NCI-H1694 (cell line): Measurements from ENCODE around the gene SLC22A31.

ENCODE experiments used
- DNase-seq: peaks from one replicate; lab custom pipeline; 2025; lab: John Stamatoyannopoulos, UW

SLC22A31 gene

GRCh38 chr16:89216315-89217137, 16.2 kb upstream of the SLC22A31 start:
- DNase-seq, result peak; percentile 52

- DNase-seq, result peak; percentile 14
Observed at GRCh38 chr16:89210904-89211515, 10.7 kb upstream of the SLC22A31 start.

GRCh38 chr16:89210165-89210903, 10.0 kb upstream of the SLC22A31 start:
- no peak for DNase-seq

- DNase-seq, result no peak
Observed at GRCh38 chr16:89209522-89210044, 9.2 kb upstream of the SLC22A31 start.

GRCh38 chr16:89207993-89208392, 7.7 kb upstream of the SLC22A31 start:
- DNase-seq, result no peak

- no peak for DNase-seq
Observed at GRCh38 chr16:89202422-89203215, 2.3 kb upstream of the SLC22A31 start.

GRCh38 chr16:89201439-89202377, 1.4 kb upstream of the SLC22A31 start:
- DNase-seq, result no peak

- no peak for DNase-seq
Observed at GRCh38 chr16:89200850-89201411, 594 bp upstream of the SLC22A31 start.

- DNase-seq, result no peak
Observed at GRCh38 chr16:89199241-89200123, 855 bp downstream of the SLC22A31 start.

GRCh38 chr16:89198417-89199240, 1.7 kb downstream of the SLC22A31 start:
- no peak for DNase-seq

GRCh38 chr16:89197633-89198416, 2.5 kb downstream of the SLC22A31 start:
- DNase-seq, result no peak

- DNase-seq, result no peak
Observed at GRCh38 chr16:89197033-89197632, 3.2 kb downstream of the SLC22A31 start.

GRCh38 chr16:89195521-89196171, 4.7 kb downstream of the SLC22A31 start:
- no peak for DNase-seq

- no peak for DNase-seq
Observed at GRCh38 chr16:89194340-89195311, 5.7 kb downstream of the SLC22A31 start.

- no peak for DNase-seq
Observed at GRCh38 chr16:89193576-89194293, 6.6 kb downstream of the SLC22A31 start.
